NB4 (cell line): ENCODE results near the gene VWA3A.
"Not testable (repeated sequence)": the region's sequence is repeated elsewhere in the genome, so short reads cannot be mapped to it uniquely, and the experiment has no call there.

Experiments used
- DNase-seq: peaks from one replicate; pipeline ENCODE4 v3.0.0; 2010; ENCODE audit warnings: low read depth
- H3K4me3 ChIP-seq: one replicate; pipeline ENCODE4 v1.5.1; 2011; ENCODE audit warnings: mild to moderate bottlenecking, low read depth, low read length, moderate library complexity
- MYC ChIP-seq: IDR thresholded peaks from 2 replicates; pipeline ENCODE4 v1.6.1; 2011; ENCODE audit warnings: low read depth, low read length
- POLR2A ChIP-seq: IDR thresholded peaks from 2 replicates; pipeline ENCODE4 v1.6.1; 2011; ENCODE audit warnings: mild to moderate bottlenecking; ENCODE audit not compliant: insufficient read length; ENCODE audit errors: extremely low read depth
- TF ChIP-seq, protein P1 (sequence below): IDR thresholded peaks from 2 replicates; pipeline ENCODE4 v1.6.1; 2011; ENCODE audit warnings: low read depth, low read length
- TF ChIP-seq, protein P2 (sequence below): IDR thresholded peaks from one replicate; pipeline ENCODE4 v1.5.1; 2012; ENCODE audit warnings: low read depth, low read length

Gene VWA3A

DNA sequence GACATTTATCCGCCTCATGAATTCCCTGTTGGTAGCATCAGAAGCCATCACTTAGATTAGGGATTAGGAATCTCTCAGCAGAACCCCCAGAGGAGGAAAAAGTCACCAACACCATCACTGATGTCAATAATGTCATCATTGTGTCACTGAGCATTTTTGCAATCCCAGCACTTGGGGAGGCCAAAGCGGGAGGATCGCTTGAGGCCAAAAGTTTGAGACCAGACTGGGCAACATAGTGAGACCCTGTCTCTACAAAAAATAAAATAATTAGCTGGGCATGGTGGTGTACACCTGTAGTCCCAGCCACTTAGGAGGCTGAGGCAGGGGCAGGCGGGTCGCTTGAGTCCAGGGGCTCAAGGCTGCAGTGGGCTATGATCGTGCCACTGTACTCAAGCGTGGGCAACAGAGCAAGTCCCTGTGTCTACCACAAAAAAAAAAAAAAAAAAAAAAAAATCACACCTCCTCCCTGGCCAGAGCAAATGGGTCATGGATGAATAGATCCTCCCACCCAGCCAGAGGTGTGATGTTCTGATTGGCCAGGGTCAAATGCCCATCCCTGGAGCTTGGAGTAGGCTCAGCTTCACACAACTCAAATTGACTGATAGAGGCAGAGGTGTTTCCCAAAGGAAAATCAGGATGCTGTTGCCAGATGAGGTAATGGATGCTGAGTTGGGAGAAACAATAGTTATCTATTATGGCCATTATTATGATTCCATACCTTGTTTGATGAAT lies 31.6 kb downstream of the VWA3A start:
- no peak overlapping the region for H3K4me3 ChIP-seq
- TF ChIP-seq, protein P1, sequence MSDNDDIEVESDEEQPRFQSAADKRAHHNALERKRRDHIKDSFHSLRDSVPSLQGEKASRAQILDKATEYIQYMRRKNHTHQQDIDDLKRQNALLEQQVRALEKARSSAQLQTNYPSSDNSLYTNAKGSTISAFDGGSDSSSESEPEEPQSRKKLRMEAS, result no peak
- DNase-seq, result no peak

- DNase-seq, result no peak
- H3K4me3 ChIP-seq, result no peak overlapping the region
- TF ChIP-seq MYC, result no peak
- TF ChIP-seq POLR2A, result no peak
- TF ChIP-seq, protein P1, result no peak
- TF ChIP-seq, protein P2, sequence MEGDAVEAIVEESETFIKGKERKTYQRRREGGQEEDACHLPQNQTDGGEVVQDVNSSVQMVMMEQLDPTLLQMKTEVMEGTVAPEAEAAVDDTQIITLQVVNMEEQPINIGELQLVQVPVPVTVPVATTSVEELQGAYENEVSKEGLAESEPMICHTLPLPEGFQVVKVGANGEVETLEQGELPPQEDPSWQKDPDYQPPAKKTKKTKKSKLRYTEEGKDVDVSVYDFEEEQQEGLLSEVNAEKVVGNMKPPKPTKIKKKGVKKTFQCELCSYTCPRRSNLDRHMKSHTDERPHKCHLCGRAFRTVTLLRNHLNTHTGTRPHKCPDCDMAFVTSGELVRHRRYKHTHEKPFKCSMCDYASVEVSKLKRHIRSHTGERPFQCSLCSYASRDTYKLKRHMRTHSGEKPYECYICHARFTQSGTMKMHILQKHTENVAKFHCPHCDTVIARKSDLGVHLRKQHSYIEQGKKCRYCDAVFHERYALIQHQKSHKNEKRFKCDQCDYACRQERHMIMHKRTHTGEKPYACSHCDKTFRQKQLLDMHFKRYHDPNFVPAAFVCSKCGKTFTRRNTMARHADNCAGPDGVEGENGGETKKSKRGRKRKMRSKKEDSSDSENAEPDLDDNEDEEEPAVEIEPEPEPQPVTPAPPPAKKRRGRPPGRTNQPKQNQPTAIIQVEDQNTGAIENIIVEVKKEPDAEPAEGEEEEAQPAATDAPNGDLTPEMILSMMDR, result no peak
These were observed 32.4 kb downstream of the VWA3A start for GRCh38 chr16:22124583-22125284.

DNA sequence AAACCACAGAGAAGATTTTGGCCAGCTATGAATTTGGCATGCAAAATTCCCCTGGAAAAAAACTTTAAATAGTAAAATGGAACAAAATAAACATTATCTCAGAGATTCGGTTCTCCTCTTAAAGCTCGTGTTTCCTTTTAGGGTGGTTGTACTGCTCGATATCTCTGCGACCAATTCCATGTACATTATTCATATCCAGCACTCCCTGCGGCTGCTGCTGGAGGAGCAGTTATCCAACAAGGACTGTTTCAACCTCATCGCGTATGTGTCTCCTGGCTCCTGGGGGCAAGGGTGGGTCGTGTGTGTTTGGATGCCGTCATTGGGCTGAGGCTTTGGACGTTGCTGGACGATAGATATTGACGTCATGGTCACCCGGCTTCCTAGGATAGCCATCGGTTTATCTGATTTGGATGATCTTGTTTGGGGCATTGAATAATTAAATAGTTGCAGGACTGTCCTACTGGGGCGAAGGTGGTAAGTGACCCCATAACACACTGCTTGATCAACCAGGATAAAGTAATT lies 33.8 kb downstream of the VWA3A start:
- no peak for TF ChIP-seq POLR2A
- no peak for TF ChIP-seq MYC
- TF ChIP-seq, protein P1, result no peak
- TF ChIP-seq, protein P2, result no peak
- H3K4me3 ChIP-seq, result no peak overlapping the region
- no peak for DNase-seq

DNA sequence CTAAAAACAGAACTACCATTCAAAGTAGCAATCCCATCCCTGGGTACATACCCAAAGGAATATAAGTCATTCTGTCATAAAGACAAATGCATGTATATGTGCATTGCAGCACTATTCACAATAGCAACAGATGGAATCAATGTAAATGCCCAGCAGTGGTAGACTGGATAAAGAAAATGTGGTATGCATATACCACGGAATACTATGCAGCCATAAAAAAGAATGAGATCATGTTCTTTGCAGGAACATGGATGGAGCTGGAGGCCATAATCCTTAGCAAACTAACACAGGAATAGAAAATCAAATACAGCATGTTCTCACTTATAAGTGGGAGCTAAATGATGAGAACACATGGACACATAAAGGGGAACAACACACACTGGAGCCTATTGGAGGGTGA lies 36.2 kb downstream of the VWA3A start:
- not testable (repeated sequence) for H3K4me3 ChIP-seq, DNase-seq

GRCh38 chr16:22130528-22130927 lies 38.2 kb downstream of the VWA3A start:
- no peak for TF ChIP-seq MYC
- H3K4me3 ChIP-seq, result no peak overlapping the region
- DNase-seq, result no peak

GRCh38 chr16:22132801-22133200 lies 40.5 kb downstream of the VWA3A start:
- TF ChIP-seq MYC (no peak), POLR2A (no peak)
- TF ChIP-seq, protein P2, result no peak
- no peak overlapping the region for H3K4me3 ChIP-seq
- no peak for DNase-seq

GRCh38 chr16:22138482-22138881 lies 46.1 kb downstream of the VWA3A start:
- no peak overlapping the region for H3K4me3 ChIP-seq
- TF ChIP-seq POLR2A (no peak), MYC (no peak)
- TF ChIP-seq, protein P1, result no peak
- TF ChIP-seq, protein P2, result no peak
- no peak for DNase-seq
